GM23338 (cell line): ENCODE results near the gene PTPRN2. TPM values are rescaled to one million over a fixed set of nuclear protein-coding genes. Genes with fewer than 3 reads are reported as not detected.

ENCODE experiments used
- ATAC-seq: fragments of 200-7000 bp; cut with Tn5 transposase; 3 replicates; pipeline ENCODE4 v1.9.1; 2020
- DNase-seq: peaks from one replicate; pipeline ENCODE4 v3.0.0-alpha.2; 2015; ENCODE audit warnings: low spot score
- H2AFZ ChIP-seq: fragments of 200-600 bp; sonication (generic); 2 replicates; pipeline ENCODE4 v1.8.0; 2016; ENCODE audit warnings: antibody characterized with exemption, mild to moderate bottlenecking, moderate library complexity
- H3F3A ChIP-seq: fragments of 200-600 bp; sonication (generic); replicated peaks from 2 replicates; pipeline ENCODE4 v1.8.0; 2017; ENCODE audit warnings: antibody characterized with exemption, mixed run types, low read depth
- H3K27ac ChIP-seq: fragments of 200-600 bp; sonication (generic); 2 replicates; pipeline ENCODE4 v1.6.1; 2016; ENCODE audit warnings: low read depth
- H3K27me3 ChIP-seq: fragments of 200-600 bp; sonication (generic); 2 replicates; pipeline ENCODE4 v1.8.0; 2016; ENCODE audit warnings: mild to moderate bottlenecking, mixed run types, moderate library complexity; ENCODE audit not compliant: insufficient read depth
- H3K36me3 ChIP-seq: fragments of 200-600 bp; sonication (generic); 2 replicates; pipeline ENCODE4 v1.8.0; 2016; ENCODE audit warnings: mild to moderate bottlenecking; ENCODE audit not compliant: insufficient read depth
- H3K4me1 ChIP-seq: fragments of 200-600 bp; sonication (generic); 2 replicates; pipeline ENCODE4 v1.8.0; 2016; ENCODE audit warnings: mild to moderate bottlenecking, moderate library complexity; ENCODE audit not compliant: insufficient read depth
- H3K4me2 ChIP-seq: fragments of 200-600 bp; sonication (generic); 2 replicates; pipeline ENCODE4 v1.7.1; 2017; ENCODE audit warnings: mixed run types
- H3K4me3 ChIP-seq: fragments of 200-600 bp; sonication (generic); 2 replicates; pipeline ENCODE4 v1.6.1; 2016; ENCODE audit warnings: mixed run types
- H3K79me2 ChIP-seq: fragments of 200-600 bp; sonication (generic); replicated peaks from 2 replicates; pipeline ENCODE4 v1.8.0; 2017; ENCODE audit warnings: mild to moderate bottlenecking; ENCODE audit not compliant: insufficient read depth
- H3K9me2 ChIP-seq: fragments of 200-600 bp; sonication (generic); 2 replicates; pipeline ENCODE4 v1.8.0; 2017; ENCODE audit not compliant: insufficient read depth
- H4K20me1 ChIP-seq: fragments of 200-600 bp; sonication (generic); replicated peaks from 2 replicates; pipeline ENCODE4 v1.8.0; 2017; ENCODE audit warnings: mild to moderate bottlenecking; ENCODE audit not compliant: insufficient read depth
- H3K27ac Mint-ChIP-seq: 2 replicates; pipeline ENCODE4 v1.8.0; 2020; ENCODE audit warnings: inconsistent platforms, mild to moderate bottlenecking, moderate library complexity, mixed read lengths
- H3K27me3 Mint-ChIP-seq: 3 replicates; pipeline ENCODE4 v1.8.0; 2022; ENCODE audit warnings: low read depth, mild to moderate bottlenecking, moderate library complexity, mixed read lengths, inconsistent platforms; ENCODE audit not compliant: insufficient read depth, poor library complexity
- H3K36me3 Mint-ChIP-seq: 3 replicates; pipeline ENCODE4 v1.8.0; 2021; ENCODE audit warnings: low read depth, mild to moderate bottlenecking, inconsistent platforms, moderate library complexity, mixed read lengths
- H3K4me1 Mint-ChIP-seq: 3 replicates; pipeline ENCODE4 v1.8.0; 2020; ENCODE audit warnings: mild to moderate bottlenecking, inconsistent platforms, mixed read lengths
- H3K4me3 Mint-ChIP-seq: 3 replicates; pipeline ENCODE4 v1.8.0; 2021; ENCODE audit warnings: moderate library complexity, mild to moderate bottlenecking, inconsistent platforms, mixed read lengths
- H3K9me3 Mint-ChIP-seq: 3 replicates; pipeline ENCODE4 v1.8.0; 2020; ENCODE audit warnings: moderate library complexity, mild to moderate bottlenecking, inconsistent platforms, mixed read lengths
- CREB1 ChIP-seq: fragments of 250-450 bp; sonication (Bioruptor Pico); IDR thresholded peaks from 2 replicates; pipeline ENCODE4 v1.5.0; 2020; ENCODE audit warnings: low read depth, mild to moderate bottlenecking, moderate library complexity
- CTCF ChIP-seq, 2 experiments: fragments of 200-600 bp in 1 of 2; sonication (generic) in 1 of 2; conservative IDR thresholded peaks; 2 replicates each; pipeline versions ENCODE4 v1.5.1 to v1.6.1; 2016 to 2017; ENCODE audit warnings: antibody characterized with exemption in 2 of 2, low read depth in 2 of 2, mild to moderate bottlenecking in 2 of 2, moderate library complexity in 1 of 2
- ETS1 ChIP-seq: IDR thresholded peaks from 2 replicates; pipeline ENCODE4 v1.6.1; 2016; ENCODE audit warnings: antibody characterized with exemption
- EZH2 ChIP-seq: fragments of 200-600 bp; sonication (generic); IDR thresholded peaks from one replicate; pipeline ENCODE4 v1.8.0; 2017; ENCODE audit warnings: antibody characterized with exemption, mild to moderate bottlenecking, low read depth; ENCODE audit not compliant: unreplicated experiment
- EZH2phosphoT487 ChIP-seq: fragments of 200-600 bp; sonication (generic); IDR thresholded peaks from one replicate; pipeline ENCODE4 v1.8.1; 2018; ENCODE audit warnings: antibody characterized with exemption; ENCODE audit not compliant: unreplicated experiment
- JUNB ChIP-seq: IDR thresholded peaks from one replicate; pipeline ENCODE4 v1.6.1; 2016; ENCODE audit warnings: antibody characterized with exemption; ENCODE audit not compliant: unreplicated experiment
- NANOG ChIP-seq: IDR thresholded peaks from 2 replicates; pipeline ENCODE4 v1.6.1; 2016; ENCODE audit warnings: antibody characterized with exemption, borderline replicate concordance
- POLR2AphosphoS5 ChIP-seq: IDR thresholded peaks from 2 replicates; pipeline ENCODE4 v1.6.1; 2016; ENCODE audit warnings: antibody characterized with exemption, low read depth
- ZNF114 ChIP-seq: fragments of 250-450 bp; sonication (Bioruptor Pico); IDR thresholded peaks from 2 replicates; pipeline ENCODE4 v1.5.0; 2020; ENCODE audit warnings: mild to moderate bottlenecking, moderate library complexity
- ZNF331 ChIP-seq: fragments of 250-450 bp; sonication (Bioruptor Pico); IDR thresholded peaks from 2 replicates; pipeline ENCODE4 v1.5.0; 2020; ENCODE audit warnings: low read depth, mild to moderate bottlenecking, moderate library complexity
- ZNF462 ChIP-seq: fragments of 250-450 bp; sonication (Bioruptor Pico); IDR thresholded peaks from 2 replicates; pipeline ENCODE4 v1.5.0; 2020; ENCODE audit warnings: mild to moderate bottlenecking, moderate library complexity
- polyA plus RNA-seq: library from polyadenylated mRNA; unstranded; fragments of >200 nt; fragmentation: Nextera tagmentation; extraction: Ambion mirVana; gene quantifications from 2 replicates; pipeline ENCODE4 v1.2.1, GENCODE V29; 2016
- total RNA-seq: library from RNA; depleted of rRNA; stranded (reverse); fragments of >200 nt; shearing (Covaris generic); gene quantifications from 2 replicates; pipeline ENCODE4 v1.2.3, GENCODE V29; 2014

The PTPRN2 gene
- total and polyA plus RNA-seq, 2 experiments from 2014 or later, result 0.87 to 4.0 TPM

GRCh38 chr7:157941210-157941609 is 646.4 kb downstream of the PTPRN2 start (continued):
- no peak for TF ChIP-seq JUNB

- Mint-ChIP-seq H3K4me3 (no peak overlapping the region), H3K4me1 (no peaks in the 10 kb centered on the region), H3K27ac (no peak overlapping the region), H3K27me3 (peaks cover 13% of the 10 kb centered on the region), H3K36me3 (peaks cover 65% of the 10 kb centered on the region), H3K9me3 (peaks cover 96% of the 10 kb centered on the region)
- H3F3A ChIP-seq, result no peaks in the 10 kb centered on the region
- no peak overlapping the region for H2AFZ ChIP-seq
- H3K27me3 ChIP-seq, result no peaks in the 10 kb centered on the region
- no peaks in the 10 kb centered on the region for H3K4me1 ChIP-seq
- no peak for DNase-seq
- no peaks in the 10 kb centered on the region for H3K9me2 ChIP-seq
- no peak for ATAC-seq
- H3K4me2 ChIP-seq, result no peak overlapping the region
- H3K4me3 ChIP-seq, result no peak overlapping the region
- H3K36me3 ChIP-seq, result no peaks in the 10 kb centered on the region
- H3K79me2 ChIP-seq, result no peaks in the 10 kb centered on the region
- no peak for TF ChIP-seq EZH2
- TF ChIP-seq ZNF462, result no peak
- no peak for TF ChIP-seq ZNF114 (CRISPR knock-in tag)
- TF ChIP-seq JUNB, result no peak
- no peak for TF ChIP-seq CREB1 (CRISPR knock-in tag)
- H3K27ac ChIP-seq, result no peak overlapping the region
- no peaks in the 10 kb centered on the region for H4K20me1 ChIP-seq
Measured at GRCh38 chr7:157940497-157940896, 647.1 kb downstream of the PTPRN2 start.

- no peak overlapping the region for H3K27ac ChIP-seq
- no peaks in the 10 kb centered on the region for H3K79me2 ChIP-seq
- no peaks in the 10 kb centered on the region for H3K27me3 ChIP-seq
- Mint-ChIP-seq H3K4me3 (no peak overlapping the region), H3K36me3 (peaks cover 58% of the 10 kb centered on the region), H3K27me3 (peaks cover 8% of the 10 kb centered on the region), H3K4me1 (no peaks in the 10 kb centered on the region), H3K9me3 (peaks cover 96% of the 10 kb centered on the region), H3K27ac (no peak overlapping the region)
- no peaks in the 10 kb centered on the region for H4K20me1 ChIP-seq
- H2AFZ ChIP-seq, result no peak overlapping the region
- no peak overlapping the region for H3K4me2 ChIP-seq
- H3K9me2 ChIP-seq, result no peaks in the 10 kb centered on the region
- H3F3A ChIP-seq, result no peaks in the 10 kb centered on the region
- no peak for ATAC-seq
- H3K4me1 ChIP-seq, result no peaks in the 10 kb centered on the region
- H3K4me3 ChIP-seq, result no peak overlapping the region
- no peaks in the 10 kb centered on the region for H3K36me3 ChIP-seq
- no peak for DNase-seq
- TF ChIP-seq NANOG (no peak), POLR2AphosphoS5 (no peak), CTCF (conservative IDR thresholded peaks at IDR 0.05; ENCODE audit: low read depth in 2 of 2) (no peak), ZNF114 (CRISPR knock-in tag) (no peak), EZH2phosphoT487 (no peak), ETS1 (no peak), EZH2 (no peak), ZNF331 (CRISPR knock-in tag) (no peak)
Measured at GRCh38 chr7:157938211-157938610, 649.4 kb downstream of the PTPRN2 start.
